Lung (tissue), 12 donors: ENCODE results near the gene SMIM41. TPM values are rescaled to one million over a fixed set of nuclear protein-coding genes. Genes with fewer than 3 reads are reported as not detected.

Experiments
- ATAC-seq: fragments of 200-7000 bp; cut with Tn5 transposase; one replicate; pipeline ENCODE4 v1.9.1; 2020; ENCODE audit warnings: moderate number of reproducible peaks; ENCODE audit not compliant: insufficient read depth, low FRiP score
- DNase-seq, 3 donors: peaks; one replicate each; pipeline ENCODE4 v3.0.0-alpha.2; 2013 to 2017
- H3K27ac ChIP-seq, 2 donors: one replicate each; pipeline ENCODE4 v1.5.1; 2013; ENCODE audit warnings: mild to moderate bottlenecking in 2 of 2, moderate library complexity in 2 of 2, control low read depth in 1 of 2, inconsistent platforms in 1 of 2, low read depth in 1 of 2, low read length in 1 of 2
- H3K27me3 ChIP-seq, 3 donors: one replicate each; pipeline ENCODE4 v1.5.1; 2013; ENCODE audit warnings: low read length in 2 of 3; ENCODE audit not compliant: control insufficient read depth in 3 of 3, insufficient read depth in 3 of 3
- H3K36me3 ChIP-seq, 4 donors: one replicate each; pipeline ENCODE4 v1.5.1; 2013; ENCODE audit warnings: low read length in 4 of 4, mild to moderate bottlenecking in 1 of 4, moderate library complexity in 1 of 4; ENCODE audit not compliant: control insufficient read depth in 4 of 4, insufficient read depth in 4 of 4
- H3K4me1 ChIP-seq, 5 donors: one replicate each; pipeline ENCODE4 v1.5.1; 2013; ENCODE audit warnings: low read length in 5 of 5, mild to moderate bottlenecking in 2 of 5, moderate library complexity in 1 of 5; ENCODE audit not compliant: control insufficient read depth in 5 of 5, insufficient read depth in 5 of 5
- H3K4me3 ChIP-seq: one replicate; pipeline ENCODE4 v1.5.1; 2013; ENCODE audit warnings: mild to moderate bottlenecking, control low read depth, moderate library complexity
- H3K9ac ChIP-seq, 2 donors: one replicate each; pipeline ENCODE4 v1.5.1; 2013; ENCODE audit warnings: low read length in 2 of 2, control low read depth in 1 of 2; ENCODE audit not compliant: insufficient read depth in 1 of 2
- H3K9me3 ChIP-seq, 4 donors: one replicate each; pipeline ENCODE4 v1.5.1; 2013; ENCODE audit warnings: low read length in 3 of 4, mild to moderate bottlenecking in 1 of 4, moderate library complexity in 1 of 4; ENCODE audit not compliant: control insufficient read depth in 4 of 4, insufficient read depth in 3 of 4
- CTCF ChIP-seq: IDR thresholded peaks from 2 replicates; pipeline ENCODE4 v1.5.1; 2012; ENCODE audit warnings: mild to moderate bottlenecking; ENCODE audit errors: control extremely low read depth, extremely low read depth
- WGBS, 2 donors: extraction: QIAGEN DNeasy Blood & Tissue Kit; methylation state at CpG; one replicate each; pipeline ENCODE4 v1.1.7; 2013; 5-methylcytosine and 5-hydroxymethylcytosine counted together
- polyA plus RNA-seq, 2 donors: library from polyadenylated mRNA; stranded (reverse); fragments of 200-250 nt; gene quantifications; one replicate each; pipeline ENCODE4 v1.2.1, GENCODE V29; 2013
- total RNA-seq, 2 donors: library from RNA; depleted of rRNA in 1 of 2; stranded (reverse); fragments of >200 nt in 1 of 2; gene quantifications; one replicate each; pipeline ENCODE4 v1.2.1, GENCODE V29; 2014 to 2021
- donor health status: control.
- donor health status: control.
- donor health status: Bipolar disorder and iron deficiency.
- donor health status: healthy.
- donor health status: DM: yes; HTN: yes; CAD: no.

SMIM41 gene
- total and polyA plus RNA-seq, 4 donors: 1.9 to 7.6 (median 4.3) TPM

DNA sequence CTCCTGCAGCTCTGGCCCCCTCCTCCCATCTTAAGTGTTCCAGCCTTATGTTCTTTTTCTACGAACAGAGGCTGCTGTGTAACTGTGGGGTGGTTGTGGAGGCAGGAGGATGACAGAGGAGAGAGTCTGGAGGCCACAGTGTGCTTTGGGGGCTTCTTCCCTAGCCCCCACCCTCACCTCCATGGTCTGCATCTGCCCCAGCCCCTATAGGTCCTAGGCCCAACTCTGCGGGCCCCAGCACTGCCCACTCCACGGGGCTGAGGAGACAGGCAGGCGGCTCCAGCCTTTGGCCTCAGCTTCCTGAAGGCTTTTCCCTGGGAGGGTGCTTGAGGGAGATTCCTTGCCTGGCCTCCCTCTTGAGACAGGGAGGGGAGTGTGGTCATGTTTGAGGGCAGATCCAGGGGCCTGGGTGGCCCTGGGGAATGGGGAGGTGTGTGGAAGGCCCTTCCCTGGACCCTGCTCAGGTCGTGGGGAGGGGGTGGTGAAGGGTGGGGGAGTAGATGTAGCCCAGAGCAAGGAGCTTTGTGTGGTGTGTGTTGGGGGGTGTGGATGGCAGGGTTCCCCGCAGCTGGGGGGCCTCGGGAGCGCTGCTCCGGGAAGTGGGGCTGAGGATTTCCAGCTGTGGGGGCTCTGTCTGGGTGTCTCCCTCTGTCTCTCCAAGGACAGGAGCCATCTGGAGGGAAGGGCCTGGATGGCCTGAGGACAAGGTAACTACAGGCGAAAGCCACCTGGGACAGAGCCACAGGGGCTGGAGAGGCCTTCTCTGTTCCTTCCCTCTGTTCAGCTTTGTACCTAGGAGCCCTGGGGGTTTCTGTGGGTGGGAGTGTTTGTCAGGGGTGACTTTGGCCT is 1.1 kb downstream of the SMIM41 start:
- TF ChIP-seq CTCF: no peak
- peak; percentile 65 to 75 (median 75) for DNase-seq
- no peaks in the 10 kb centered on the region for H3K27me3 ChIP-seq
- peaks cover 0 to 21% (median 10%) of the 10 kb centered on the region in 4 donors for H3K36me3 ChIP-seq
- peaks cover 0 to 47% (median 24%) of the 10 kb centered on the region in 5 donors for H3K4me1 ChIP-seq
- WGBS, 2 donors: 70 to 79% methylated on average over 10 of the region's 10 CpGs
- ATAC-seq: no peak
- H3K4me3 ChIP-seq: peak overlapping the region; percentile 23
- H3K27ac ChIP-seq: peak overlapping the region in 1 of 2 donors; percentile 88
- H3K9me3 ChIP-seq: no peaks in the 10 kb centered on the region
- no peak overlapping the region for H3K9ac ChIP-seq

DNA sequence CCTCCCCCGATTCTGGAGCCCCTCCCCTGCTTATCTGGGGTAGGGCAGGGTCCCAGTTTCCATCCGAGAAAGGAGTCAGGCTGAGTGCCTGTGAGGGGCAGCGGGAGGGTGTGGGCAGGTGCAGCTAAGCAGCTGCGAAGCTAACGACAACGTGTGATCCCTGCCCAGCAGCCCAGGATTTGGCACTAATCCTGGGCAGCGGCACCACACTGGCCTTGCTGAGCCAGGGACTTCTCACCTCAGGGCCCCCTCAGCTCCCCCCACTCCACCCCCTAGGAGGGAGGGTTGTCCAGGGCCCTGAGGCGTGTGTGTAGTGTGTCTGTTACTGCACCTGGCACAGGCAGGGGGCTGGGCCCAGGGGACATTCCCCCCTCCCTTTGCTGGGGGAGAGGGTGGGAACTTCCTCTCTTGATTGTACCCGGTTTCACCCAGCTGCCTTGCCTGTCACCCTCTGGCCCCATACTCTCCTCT is 1.8 kb downstream of the SMIM41 start:
- peaks cover 0 to 47% (median 24%) of the 10 kb centered on the region in 5 donors for H3K4me1 ChIP-seq
- no peak for TF ChIP-seq CTCF
- H3K4me3 ChIP-seq: no peak overlapping the region
- no peak for ATAC-seq
- H3K27me3 ChIP-seq: no peaks in the 10 kb centered on the region
- H3K9me3 ChIP-seq: no peaks in the 10 kb centered on the region
- 26 to 30% methylated on average over 8 to 9 of the region's 9 CpGs for WGBS, 2 donors
- peaks cover 0 to 21% (median 9%) of the 10 kb centered on the region in 4 donors for H3K36me3 ChIP-seq
- no peak overlapping the region for H3K9ac ChIP-seq
- DNase-seq: peak in 2 of 3 donors; percentile 39 to 53
- H3K27ac ChIP-seq: peak overlapping the region in 1 of 2 donors; percentile 88

DNA sequence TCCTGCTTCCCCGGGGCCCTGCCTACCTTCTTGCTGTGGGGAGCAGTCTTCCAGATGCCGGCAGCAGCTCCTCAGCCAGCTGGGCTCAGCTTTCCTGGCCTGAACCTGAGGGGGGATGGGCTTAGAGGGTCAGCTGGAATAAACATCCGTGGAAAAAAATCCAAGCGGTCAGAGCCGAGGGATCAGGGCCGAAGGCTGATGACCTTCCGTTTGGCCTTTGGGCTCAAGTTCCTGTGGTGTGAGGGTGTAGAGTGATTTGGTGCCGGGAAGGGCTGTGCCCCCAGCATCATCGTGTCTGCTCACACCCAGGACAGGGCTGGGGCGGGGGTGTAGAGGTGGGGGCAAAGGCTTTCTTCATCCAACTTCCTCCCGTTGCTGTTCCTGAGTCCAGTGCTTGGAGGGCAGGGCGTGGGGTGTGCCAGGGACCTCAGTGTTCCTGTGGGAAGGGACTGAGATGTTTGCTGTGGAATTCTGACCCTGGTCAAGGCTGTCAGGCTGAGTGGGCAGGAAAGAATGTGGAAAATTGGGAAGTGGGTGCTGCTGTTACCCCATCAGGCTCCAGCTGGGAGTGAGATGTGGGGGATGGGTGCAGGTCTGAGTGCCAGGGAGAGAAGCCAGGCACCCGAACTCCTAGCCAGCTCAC is 2.6 kb downstream of the SMIM41 start:
- Histone ChIP-seq H3K36me3 (peaks cover 0 to 14% (median 5%) of the 10 kb centered on the region in 4 donors), H3K9me3 (no peaks in the 10 kb centered on the region), H3K27ac (peak overlapping the region in 1 of 2 donors; percentile 88), H3K4me3 (no peak overlapping the region), H3K27me3 (no peaks in the 10 kb centered on the region), H3K9ac (peak overlapping the region in 1 of 2 donors; percentile 10), H3K4me1 (peaks cover 0 to 47% (median 24%) of the 10 kb centered on the region in 5 donors)
- TF ChIP-seq CTCF: no peak
- DNase-seq: peak; percentile 75 to 87 (median 76)
- WGBS, 2 donors: 41 to 62% methylated on average over 13 of the region's 13 CpGs
- ATAC-seq: peak; percentile 37
